GM13976 (cell line): Measurements from ENCODE around the gene FOXP2.
"Not testable (repeated sequence)": the region's sequence is repeated elsewhere in the genome, so short reads cannot be mapped to it uniquely, and the experiment has no call there.

Experiments used
- DNase-seq: peaks from one replicate; pipeline ENCODE4 v3.0.0; 2012; ENCODE audit warnings: low spot score
- in situ Hi-C: fragments of 300-500 bp; cut with MboI; formaldehyde crosslinking; loops from one replicate; pipeline ENCODE4 v1.12.0; 2022; ENCODE audit warnings: low sequenced_read_pairs, mixed read lengths, inconsistent platforms; ENCODE audit not compliant: unreplicated experiment
- TF ChIP-seq, protein P1 (sequence below): IDR thresholded peaks from 2 replicates; pipeline ENCODE4 v1.5.1; 2012; ENCODE audit warnings: borderline replicate concordance, mild to moderate bottlenecking; ENCODE audit not compliant: insufficient read depth; ENCODE audit errors: extremely low read depth, missing control alignments, control extremely low read depth

The FOXP2 gene

GRCh38 chr7:114432703-114433102, 18.1 kb downstream of the FOXP2 start:
- DNase-seq, result no peak
- TF ChIP-seq, protein P1, sequence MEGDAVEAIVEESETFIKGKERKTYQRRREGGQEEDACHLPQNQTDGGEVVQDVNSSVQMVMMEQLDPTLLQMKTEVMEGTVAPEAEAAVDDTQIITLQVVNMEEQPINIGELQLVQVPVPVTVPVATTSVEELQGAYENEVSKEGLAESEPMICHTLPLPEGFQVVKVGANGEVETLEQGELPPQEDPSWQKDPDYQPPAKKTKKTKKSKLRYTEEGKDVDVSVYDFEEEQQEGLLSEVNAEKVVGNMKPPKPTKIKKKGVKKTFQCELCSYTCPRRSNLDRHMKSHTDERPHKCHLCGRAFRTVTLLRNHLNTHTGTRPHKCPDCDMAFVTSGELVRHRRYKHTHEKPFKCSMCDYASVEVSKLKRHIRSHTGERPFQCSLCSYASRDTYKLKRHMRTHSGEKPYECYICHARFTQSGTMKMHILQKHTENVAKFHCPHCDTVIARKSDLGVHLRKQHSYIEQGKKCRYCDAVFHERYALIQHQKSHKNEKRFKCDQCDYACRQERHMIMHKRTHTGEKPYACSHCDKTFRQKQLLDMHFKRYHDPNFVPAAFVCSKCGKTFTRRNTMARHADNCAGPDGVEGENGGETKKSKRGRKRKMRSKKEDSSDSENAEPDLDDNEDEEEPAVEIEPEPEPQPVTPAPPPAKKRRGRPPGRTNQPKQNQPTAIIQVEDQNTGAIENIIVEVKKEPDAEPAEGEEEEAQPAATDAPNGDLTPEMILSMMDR, result no peak
- in situ Hi-C loops, result no loop called here

DNA sequence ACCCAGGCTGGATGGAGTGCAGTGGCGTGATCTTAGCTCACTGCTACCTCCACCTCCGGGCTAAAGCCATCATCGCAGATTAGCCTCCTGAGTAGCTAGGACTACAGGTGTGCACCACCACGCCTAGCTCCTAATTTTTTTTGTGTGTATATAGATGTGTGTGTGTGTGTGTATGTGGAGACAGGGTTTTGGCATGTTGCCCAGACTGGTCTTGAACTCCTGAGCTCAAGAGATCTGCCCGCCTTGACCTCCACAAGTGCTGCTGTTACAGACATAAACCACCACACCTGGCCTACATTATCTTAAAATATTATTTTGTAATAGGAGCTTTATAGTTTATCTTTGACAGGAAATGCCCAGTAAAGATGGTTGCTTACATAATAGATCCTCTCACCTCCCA, 25.0 kb downstream of the FOXP2 start:
- TF ChIP-seq, protein P1, result no peak
- in situ Hi-C loops, result no loop called here
- DNase-seq, result no peak

- in situ Hi-C loops, DNase-seq: not testable (repeated sequence)
These were observed 26.3 kb downstream of the FOXP2 start for GRCh38 chr7:114440927-114441326.

DNA sequence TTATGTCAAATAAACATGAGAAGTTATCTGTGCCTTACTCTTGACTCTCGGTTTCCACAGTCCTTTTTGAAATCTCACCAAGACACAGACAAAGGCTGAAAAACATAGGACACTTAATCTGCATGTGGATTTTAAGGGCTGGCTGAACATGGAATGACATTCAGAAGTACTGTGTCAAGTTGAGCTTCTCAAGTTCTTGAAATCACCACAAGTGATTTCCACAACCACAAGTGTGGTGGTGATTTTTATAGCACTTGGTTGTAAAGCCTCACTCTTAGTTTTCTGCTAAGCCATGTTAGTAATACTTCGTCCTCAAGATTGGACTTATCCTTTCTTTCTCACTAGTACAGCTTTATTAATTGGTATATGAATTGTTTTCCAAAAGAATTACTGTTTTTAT, 29.6 kb downstream of the FOXP2 start:
- TF ChIP-seq, protein P1, result no peak
- DNase-seq, result no peak
- in situ Hi-C loops, result no loop called here

DNA sequence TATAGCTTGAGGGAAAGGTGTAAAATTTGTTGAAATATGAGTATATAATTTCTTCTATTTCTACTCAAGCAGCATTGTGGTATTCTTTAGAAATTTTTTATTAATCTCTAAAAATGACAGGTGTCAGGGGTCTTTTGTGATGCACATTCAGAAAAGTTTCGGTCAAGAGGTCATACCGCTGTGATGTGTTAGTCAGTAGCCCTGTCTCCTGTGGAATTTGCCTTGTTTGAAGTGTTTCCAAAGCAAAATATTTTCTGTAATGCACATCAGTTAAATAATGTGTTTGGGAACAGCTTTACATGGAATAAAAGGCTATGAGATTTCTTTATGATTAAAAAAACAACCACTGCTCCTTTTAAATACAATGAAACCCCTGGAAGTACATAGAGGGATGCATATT, 35.8 kb downstream of the FOXP2 start:
- in situ Hi-C loops, result no loop called here
- TF ChIP-seq, protein P1, result no peak
- no peak for DNase-seq

DNA sequence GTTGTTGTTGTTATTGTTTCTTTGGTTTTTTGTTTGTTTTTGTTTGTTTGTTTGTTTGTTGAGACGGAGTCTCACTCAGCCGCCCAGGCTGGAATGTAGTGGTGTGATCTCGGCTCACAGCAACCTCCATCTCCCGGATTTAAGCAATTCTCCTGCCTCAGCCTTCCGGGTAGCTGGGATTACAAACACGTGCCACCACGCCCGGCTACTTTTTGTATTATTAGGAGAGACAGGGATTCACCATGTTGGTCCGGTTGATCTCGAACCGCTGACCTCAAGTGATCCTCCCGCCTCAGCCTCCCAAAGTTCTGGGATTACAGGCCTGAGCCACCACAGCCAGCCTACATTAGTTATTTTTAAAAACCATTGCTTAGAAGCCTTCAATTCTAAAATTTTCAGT, 45.0 kb downstream of the FOXP2 start:
- in situ Hi-C loops, result no loop called here
- no peak for DNase-seq
- TF ChIP-seq, protein P1, result no peak

DNA sequence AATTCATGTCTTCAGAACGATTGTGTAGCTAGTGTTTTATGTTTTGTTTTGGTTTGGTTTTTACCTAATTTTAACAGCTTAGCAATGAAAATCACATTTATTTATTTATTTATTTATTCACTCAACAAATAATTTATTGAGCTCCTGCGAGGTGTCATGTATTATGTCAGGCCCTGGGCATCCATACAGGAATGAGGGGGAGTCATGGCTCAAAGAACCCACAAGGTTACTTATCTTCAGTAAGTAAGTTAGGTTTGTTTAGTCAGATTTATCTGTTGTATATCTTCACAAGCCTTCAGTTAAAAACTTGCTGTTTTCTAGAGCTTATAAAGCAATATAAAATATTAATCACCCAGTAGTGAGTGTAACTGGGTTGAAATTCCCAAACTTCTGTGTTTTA, 45.4 kb downstream of the FOXP2 start:
- TF ChIP-seq, protein P1, result no peak
- in situ Hi-C loops, result no loop called here
- DNase-seq, result no peak
